Adipocyte (in vitro differentiated cells): ENCODE data around the gene PPM1M.

Experiments used
- DNase-seq: peaks from one replicate; pipeline ENCODE4 v3.0.0-alpha.2; 2015; ENCODE audit warnings: low read depth
- H3K27me3 ChIP-seq: replicated peaks from 2 replicates; pipeline ENCODE4 v1.7.0; 2013; ENCODE audit warnings: mild to moderate bottlenecking, low read length, moderate library complexity; ENCODE audit not compliant: control insufficient read depth, insufficient read depth
- H3K36me3 ChIP-seq: 2 replicates; pipeline ENCODE4 v1.7.0; 2013; ENCODE audit warnings: low read length, mild to moderate bottlenecking, moderate library complexity; ENCODE audit not compliant: control insufficient read depth, insufficient read depth, severe bottlenecking
- H3K4me1 ChIP-seq: 2 replicates; pipeline ENCODE4 v1.7.0; 2013; ENCODE audit warnings: mild to moderate bottlenecking, low read length, moderate library complexity; ENCODE audit not compliant: control insufficient read depth, insufficient read depth
- H3K4me3 ChIP-seq: 2 replicates; pipeline ENCODE4 v1.7.0; 2013; ENCODE audit warnings: mild to moderate bottlenecking, low read length, moderate library complexity
- H3K9ac ChIP-seq: 2 replicates; pipeline ENCODE4 v1.7.0; 2013; ENCODE audit warnings: mild to moderate bottlenecking, low read length, moderate library complexity
- H3K9me3 ChIP-seq: 2 replicates; pipeline ENCODE4 v1.7.0; 2013; ENCODE audit warnings: mild to moderate bottlenecking, low read length, moderate library complexity; ENCODE audit not compliant: control insufficient read depth

PPM1M gene

DNA sequence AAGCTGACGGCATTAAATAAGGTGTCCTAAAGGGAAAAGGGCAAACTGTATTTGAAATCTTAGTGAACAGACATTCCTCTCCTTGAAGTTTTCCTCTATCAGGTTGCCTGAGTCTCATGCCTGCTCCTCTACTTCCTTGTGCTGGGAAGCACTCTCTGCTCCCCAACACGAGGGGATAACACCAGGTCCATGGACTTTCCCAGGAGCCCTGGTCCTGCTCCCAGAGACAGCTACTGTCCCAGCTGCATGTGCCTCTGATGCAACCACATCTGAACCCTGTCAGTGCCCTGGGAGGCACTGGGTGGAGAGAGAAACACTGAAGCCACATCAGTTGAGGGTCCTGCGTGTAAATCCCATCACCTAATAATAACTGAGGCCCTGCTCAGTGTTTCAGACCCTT lies 27.5 kb upstream of the PPM1M start:
- H3K36me3 ChIP-seq, result peaks cover 30% of the 10 kb centered on the region
- H3K4me3 ChIP-seq, result no peak overlapping the region
- H3K9me3 ChIP-seq, result no peaks in the 10 kb centered on the region
- peaks cover 29% of the 10 kb centered on the region for H3K4me1 ChIP-seq
- DNase-seq, result no peak
- no peaks in the 10 kb centered on the region for H3K27me3 ChIP-seq
- no peak overlapping the region for H3K9ac ChIP-seq

DNA sequence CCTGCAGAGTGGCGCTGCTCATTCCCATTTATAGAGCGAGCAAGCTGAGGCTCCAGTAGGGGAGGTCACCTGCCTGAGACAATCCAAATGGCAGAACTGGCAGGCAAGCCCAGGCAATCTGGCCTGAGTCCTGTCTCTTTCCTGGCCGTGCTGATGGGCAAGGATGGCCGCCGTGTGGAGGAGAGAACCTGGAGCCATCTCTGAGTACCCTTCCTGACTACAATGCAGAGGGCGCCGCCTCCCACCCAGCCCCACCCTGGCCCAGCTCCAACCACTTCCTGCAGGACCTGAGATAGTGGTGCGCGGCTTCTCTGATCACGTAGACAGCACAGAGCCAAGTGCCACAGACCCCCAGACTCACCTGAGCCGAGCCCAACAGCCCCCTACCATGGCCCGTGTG lies 27.1 kb upstream of the PPM1M start:
- Histone ChIP-seq H3K36me3 (peaks cover 26% of the 10 kb centered on the region), H3K27me3 (no peaks in the 10 kb centered on the region), H3K4me3 (no peak overlapping the region), H3K9me3 (no peaks in the 10 kb centered on the region), H3K9ac (no peak overlapping the region), H3K4me1 (peaks cover 29% of the 10 kb centered on the region)
- DNase-seq, result no peak

- Histone ChIP-seq H3K4me1 (peaks cover 29% of the 10 kb centered on the region), H3K36me3 (peaks cover 19% of the 10 kb centered on the region), H3K4me3 (no peak overlapping the region), H3K9ac (no peak overlapping the region), H3K27me3 (no peaks in the 10 kb centered on the region), H3K9me3 (no peaks in the 10 kb centered on the region)
- DNase-seq, result no peak
These were observed 26.5 kb upstream of the PPM1M start for GRCh38 chr3:52218937-52219650.

DNA sequence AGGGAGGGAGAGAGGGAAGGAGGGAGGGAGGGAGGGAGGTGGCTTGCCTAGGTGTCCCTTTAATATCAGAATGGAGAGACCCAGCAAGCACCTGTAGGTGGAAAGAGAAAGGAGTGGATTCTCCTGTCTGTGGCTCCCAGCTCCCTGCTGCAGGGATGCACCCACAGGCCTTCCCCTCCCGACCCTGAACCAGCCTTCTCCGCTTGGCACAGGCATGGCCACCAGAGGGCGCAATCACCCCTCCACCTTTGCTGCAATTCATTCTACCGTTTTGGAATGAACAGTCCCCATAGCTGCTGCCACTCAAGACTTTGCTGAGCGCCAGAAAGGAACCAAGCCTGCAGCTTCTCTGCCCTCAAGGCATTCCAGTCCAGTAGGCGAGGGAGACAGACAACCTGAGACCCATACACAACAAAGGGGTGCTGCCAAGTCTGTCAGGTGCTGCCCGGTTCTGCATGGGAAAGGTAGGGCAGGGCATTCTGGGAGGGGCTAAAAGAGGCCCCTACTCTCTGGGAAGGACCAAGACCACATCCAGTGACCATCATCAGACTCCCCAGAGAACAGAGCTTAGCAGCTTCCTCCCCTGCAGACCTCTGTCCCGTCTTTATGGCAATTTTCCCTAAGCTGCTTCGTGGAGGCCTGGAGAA lies 25.1 kb upstream of the PPM1M start:
- Histone ChIP-seq H3K4me1 (peaks cover 27% of the 10 kb centered on the region), H3K4me3 (no peak overlapping the region), H3K27me3 (no peaks in the 10 kb centered on the region), H3K9me3 (no peaks in the 10 kb centered on the region), H3K36me3 (peaks cover 5% of the 10 kb centered on the region), H3K9ac (no peak overlapping the region)
- DNase-seq, result peak; percentile 87

DNA sequence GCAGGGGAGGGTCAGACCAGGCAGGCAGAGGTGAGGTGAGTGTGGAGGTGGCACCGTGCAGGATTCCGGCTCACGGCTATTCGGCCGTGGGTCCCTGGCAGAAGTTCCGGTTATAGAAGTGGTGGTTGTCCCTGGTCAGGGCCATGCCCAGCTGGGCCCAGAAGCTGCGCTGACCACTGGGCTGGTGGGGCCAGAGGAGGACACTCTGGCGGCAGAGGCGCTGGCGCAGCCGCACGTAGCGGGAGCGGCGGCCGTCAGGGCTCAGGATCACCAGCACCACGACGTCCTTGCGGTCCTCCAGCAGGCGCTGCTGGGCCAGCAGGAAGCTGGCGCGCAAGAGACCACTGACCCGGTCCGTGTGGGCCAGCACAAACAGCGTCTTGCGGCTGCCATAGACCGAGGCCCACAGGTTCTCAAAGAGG lies 24.4 kb upstream of the PPM1M start:
- no peak overlapping the region for H3K4me3 ChIP-seq
- H3K9me3 ChIP-seq, result no peaks in the 10 kb centered on the region
- DNase-seq, result no peak
- H3K27me3 ChIP-seq, result no peaks in the 10 kb centered on the region
- peaks cover 21% of the 10 kb centered on the region for H3K4me1 ChIP-seq
- H3K36me3 ChIP-seq, result no peaks in the 10 kb centered on the region
- no peak overlapping the region for H3K9ac ChIP-seq

- no peak for DNase-seq
- H3K4me3 ChIP-seq, result no peak overlapping the region
- no peak overlapping the region for H3K9ac ChIP-seq
- no peaks in the 10 kb centered on the region for H3K36me3 ChIP-seq
- no peaks in the 10 kb centered on the region for H3K9me3 ChIP-seq
- peaks cover 15% of the 10 kb centered on the region for H3K4me1 ChIP-seq
- H3K27me3 ChIP-seq, result no peaks in the 10 kb centered on the region
These were observed 23.8 kb upstream of the PPM1M start for GRCh38 chr3:52221563-52222318.

- Histone ChIP-seq H3K27me3 (no peaks in the 10 kb centered on the region), H3K36me3 (no peaks in the 10 kb centered on the region), H3K4me3 (no peak overlapping the region), H3K9me3 (no peaks in the 10 kb centered on the region), H3K9ac (no peak overlapping the region), H3K4me1 (peaks cover 8% of the 10 kb centered on the region)
- DNase-seq, result no peak
These were observed 23.0 kb upstream of the PPM1M start for GRCh38 chr3:52222319-52223221.

DNA sequence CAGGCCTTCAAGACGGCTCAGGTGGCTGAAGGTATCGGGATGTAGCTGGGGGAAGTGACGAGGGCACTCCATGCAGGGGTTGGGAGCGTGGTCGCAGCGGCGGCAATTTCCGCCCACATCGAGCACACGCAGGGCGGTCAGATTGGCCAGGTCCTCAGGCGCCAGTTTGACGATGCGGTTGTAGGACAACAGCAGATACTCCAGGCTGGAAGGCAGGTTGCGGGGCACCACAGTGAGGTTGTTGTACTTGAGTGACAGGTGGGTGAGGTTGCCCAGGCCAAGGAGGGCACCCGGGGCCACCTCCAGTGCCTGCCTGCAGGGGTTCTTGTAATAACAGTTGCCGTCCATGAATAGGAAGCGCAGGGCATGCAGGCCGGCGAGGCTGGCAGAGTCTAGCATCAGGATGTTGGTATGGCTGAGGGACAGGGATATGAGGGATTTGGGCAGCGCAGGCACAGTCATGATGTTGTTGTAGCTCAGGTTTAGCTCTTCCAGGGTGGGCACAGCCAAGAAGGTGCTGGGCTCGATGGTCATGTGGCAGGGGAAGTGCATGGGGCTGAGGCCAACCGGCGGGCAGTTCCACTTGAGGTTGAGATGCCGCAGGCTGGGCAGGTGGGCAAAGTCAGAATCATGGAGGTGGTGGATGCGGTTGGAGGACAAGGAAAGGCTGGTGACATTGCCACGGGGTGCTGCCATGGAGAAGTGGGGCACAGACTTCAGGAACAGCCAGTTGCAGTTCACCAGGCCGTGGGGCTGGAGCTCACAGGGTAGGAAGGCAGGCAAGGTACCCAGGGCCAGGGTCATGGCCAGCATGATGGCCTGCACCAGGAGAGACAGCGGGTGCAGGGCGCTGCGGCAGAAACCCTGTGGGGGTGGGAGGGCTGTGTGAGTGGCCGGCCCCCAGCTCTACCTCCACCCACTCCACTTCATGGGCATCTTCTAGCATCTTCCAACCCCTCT lies 21.8 kb upstream of the PPM1M start:
- H3K9ac ChIP-seq, result no peak overlapping the region
- no peak overlapping the region for H3K4me3 ChIP-seq
- peaks cover 7% of the 10 kb centered on the region for H3K4me1 ChIP-seq
- no peaks in the 10 kb centered on the region for H3K27me3 ChIP-seq
- peaks cover 9% of the 10 kb centered on the region for H3K36me3 ChIP-seq
- H3K9me3 ChIP-seq, result no peaks in the 10 kb centered on the region
- no peak for DNase-seq

DNA sequence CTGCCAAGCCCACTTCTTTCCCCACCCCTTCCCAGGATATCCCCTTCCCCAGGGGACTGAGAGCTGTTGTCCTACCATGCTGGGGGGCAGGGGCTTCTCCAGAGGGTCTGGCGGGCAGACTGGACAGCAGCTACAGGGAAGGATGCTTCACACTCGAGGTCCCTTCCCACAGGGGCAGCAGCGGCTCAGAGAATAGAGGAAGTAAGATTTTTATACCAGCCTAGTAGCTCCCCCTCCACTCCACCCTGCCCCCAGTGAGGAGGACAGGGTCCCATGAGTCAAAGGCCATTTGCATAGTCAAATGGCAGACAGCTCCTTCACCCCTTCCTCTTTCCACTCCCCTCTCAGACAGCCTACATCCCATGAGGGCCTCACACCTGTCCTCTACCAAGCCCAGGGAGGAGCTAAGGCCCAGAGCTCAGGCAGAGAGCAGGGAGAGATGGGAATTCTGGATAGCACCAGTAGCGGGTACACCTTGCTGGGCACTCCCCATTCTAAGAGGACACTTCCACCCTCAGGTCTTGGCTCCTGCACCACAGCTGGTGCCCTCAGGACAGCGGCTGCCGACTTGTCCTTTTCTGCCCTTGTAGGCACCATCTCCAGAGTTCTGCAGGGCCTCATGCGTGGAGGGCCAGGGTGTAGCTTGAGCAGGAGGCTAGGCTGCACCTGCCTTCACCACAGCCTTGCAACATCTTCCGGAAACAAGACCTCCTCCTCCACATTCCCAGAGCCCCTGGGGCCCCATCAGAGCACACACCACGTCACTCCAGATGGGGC lies 19.9 kb upstream of the PPM1M start, which contains the start of gene TLR9:
TLR9 (minus strand) TSS at position 194 of the 777 bp plus-strand sequence; CDS start at position 78, 116 bp downstream.
- Histone ChIP-seq H3K4me1 (no peaks in the 10 kb centered on the region), H3K9me3 (no peaks in the 10 kb centered on the region), H3K36me3 (peaks cover 29% of the 10 kb centered on the region), H3K9ac (no peak within 1 kb of the TSS), H3K27me3 (no peaks in the 10 kb centered on the region), H3K4me3 (no peak within 1 kb of the TSS)
- no peak for DNase-seq
